ENCODE measurements around the gene BANP.
"Not testable (repeated sequence)": the region's sequence is repeated elsewhere in the genome, so short reads cannot be mapped to it uniquely, and the experiment has no call there.

Gene BANP

DNA sequence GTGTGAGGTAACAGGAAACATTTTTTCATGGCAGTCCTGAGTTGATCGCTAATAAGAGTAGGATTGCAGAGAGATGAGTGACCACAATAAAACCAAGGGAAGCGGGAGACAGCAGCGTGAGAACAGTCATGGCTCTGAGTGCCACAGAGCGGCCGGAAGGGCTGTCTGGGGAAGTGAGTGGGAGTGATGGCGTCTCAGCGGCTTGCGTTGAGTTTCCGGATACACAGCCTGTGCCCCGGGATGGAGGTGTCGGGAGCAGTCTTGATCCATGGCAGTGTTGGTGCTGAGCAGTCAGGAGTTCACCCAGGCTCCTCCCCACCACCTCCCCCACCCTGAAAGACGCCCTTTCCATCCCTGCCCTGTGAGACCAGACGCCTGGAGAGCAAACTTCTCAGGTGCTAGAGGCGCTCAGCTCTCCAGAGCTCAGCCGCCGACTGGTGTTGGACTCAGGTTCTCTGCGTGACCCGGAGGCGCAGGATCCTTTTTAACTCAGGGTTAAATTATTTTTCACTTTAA, 59.8 kb downstream of the BANP start:
- FAIRE-seq (no peak), DNase-seq (ENCODE audit: extremely low spot score, insufficient read length, low read depth) (no peak)

DNA sequence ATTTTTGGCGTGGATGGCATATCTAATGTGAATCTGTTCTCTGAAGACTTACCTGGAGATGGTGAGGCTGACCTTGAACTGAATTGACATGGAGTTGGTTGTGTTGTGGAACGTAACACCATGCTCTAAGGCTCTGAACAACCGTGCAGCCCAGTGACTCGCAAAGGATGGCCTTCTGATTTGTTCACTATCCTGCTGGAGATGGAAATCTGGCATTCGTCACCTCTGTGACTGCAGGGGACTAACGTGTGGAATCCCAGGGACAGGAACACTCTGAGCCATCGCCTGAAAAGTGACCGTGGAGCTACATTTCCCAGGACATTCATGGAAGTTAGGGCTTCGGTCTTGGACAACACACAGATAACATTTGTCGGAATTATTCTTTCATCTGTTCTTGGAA, 61.1 kb downstream of the BANP start:
- DNase-seq (ENCODE audit: extremely low spot score, insufficient read length, low read depth), result no peak
- no peak for FAIRE-seq

DNA sequence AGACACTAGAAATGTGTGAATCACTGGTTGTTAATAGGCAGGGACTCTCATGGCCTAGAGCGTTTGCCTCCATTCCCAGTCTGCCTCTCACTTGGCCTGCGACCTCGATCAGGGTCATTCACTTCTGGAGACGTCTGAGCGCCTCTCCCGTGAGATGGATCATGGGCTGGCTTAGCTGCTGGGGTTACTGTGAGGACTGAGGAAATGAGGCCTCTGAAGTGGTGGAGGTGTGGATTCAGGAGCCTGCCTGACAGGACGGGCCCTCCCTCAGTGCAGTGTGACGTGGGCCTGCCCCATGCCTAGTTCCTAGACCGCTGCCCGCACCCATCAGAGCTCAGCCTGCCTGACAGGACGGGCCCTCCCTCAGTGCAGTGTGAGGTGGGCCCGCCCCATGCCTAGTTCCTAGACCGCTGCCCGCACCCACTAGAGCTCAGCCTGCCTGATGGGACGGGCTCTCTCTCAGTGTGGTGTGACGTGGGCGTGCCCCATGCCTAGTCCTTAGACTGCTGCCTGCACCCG, 61.9 kb downstream of the BANP start:
- DNase-seq (ENCODE audit: extremely low spot score, insufficient read length, low read depth) (no peak), FAIRE-seq (no peak)

DNA sequence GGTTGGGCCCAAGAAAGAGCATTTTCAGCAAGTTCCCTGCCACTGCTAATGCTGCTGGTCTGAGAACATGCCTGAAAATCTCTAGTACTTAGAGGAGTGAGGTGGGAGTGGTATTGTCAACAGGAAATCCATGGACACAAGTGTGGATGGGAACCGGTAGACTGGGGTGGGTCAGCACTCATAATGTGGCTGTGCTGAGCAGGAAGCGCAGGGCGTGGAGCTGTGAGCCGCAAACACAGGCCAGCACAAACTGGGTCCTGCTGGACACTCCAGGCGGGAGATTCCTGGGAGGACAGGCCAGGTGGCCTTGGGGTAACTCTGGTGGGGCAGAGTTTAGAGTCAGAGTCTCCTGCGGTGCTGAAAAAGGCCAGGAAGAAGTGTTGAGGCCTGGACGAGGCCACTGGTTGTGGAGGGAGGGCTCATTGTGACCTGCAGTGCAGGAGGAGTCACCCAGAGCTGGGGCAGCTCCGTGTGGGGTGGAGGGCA, 62.6 kb downstream of the BANP start:
- FAIRE-seq, result no peak
- DNase-seq (ENCODE audit: extremely low spot score, insufficient read length, low read depth), result no peak

DNA sequence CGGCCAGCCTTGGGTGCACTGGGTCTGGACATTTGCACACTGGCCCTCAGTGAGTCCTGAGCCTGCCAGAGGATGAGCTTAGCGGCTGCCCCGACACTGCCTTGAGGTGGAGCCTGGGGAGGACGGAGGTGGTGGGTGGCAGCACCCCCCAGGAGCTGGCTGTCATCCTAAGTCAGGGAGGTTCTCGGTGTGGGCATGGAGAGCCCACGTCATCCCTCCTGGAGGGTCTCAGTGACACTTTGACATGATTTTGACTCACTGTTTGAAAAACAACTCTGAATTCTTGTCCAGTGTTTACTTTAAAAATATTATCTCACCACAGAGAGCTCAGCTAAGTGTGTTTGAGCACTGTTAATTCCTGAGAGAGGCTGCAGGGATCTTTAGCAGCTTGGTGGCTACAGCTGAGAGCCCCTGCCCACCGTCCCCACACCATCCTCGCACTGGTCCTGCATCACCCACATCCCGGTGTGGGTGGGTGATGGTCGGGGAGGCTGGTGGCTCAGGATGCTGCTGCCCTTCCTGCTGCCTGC, 63.1 kb downstream of the BANP start:
- FAIRE-seq, result no peak
- no peak for DNase-seq (ENCODE audit: extremely low spot score, insufficient read length, low read depth)

- no peak for DNase-seq (ENCODE audit: extremely low spot score, insufficient read length, low read depth)
- FAIRE-seq, result no peak
Observed at GRCh38 chr16:88014954-88015805, 63.9 kb downstream of the BANP start.

- DNase-seq (ENCODE audit: extremely low spot score, insufficient read length, low read depth) (no peak), FAIRE-seq (no peak)
Observed at GRCh38 chr16:88015806-88016140, 64.5 kb downstream of the BANP start.

DNA sequence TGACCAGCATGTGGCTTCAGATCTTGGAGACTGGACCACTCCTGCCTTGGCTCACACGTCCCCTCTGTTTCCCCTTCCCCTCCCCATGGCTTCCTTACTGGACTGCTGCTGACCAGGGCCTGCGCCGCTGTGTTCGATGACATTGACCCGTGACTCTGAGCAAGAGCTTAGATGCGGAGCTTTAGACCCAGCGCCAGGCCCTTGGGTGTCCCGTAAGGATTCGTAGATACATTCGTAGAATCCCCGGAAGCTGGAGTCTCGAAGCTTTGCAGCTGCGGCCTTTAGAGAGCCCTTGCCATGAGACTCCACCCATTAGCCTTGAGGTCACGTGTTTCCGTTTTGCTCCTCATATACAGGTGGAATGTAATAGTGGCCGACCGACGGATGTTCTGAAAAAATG, 65.2 kb downstream of the BANP start:
- FAIRE-seq; DNase-seq (ENCODE audit: extremely low spot score, insufficient read length, low read depth): not testable (repeated sequence)

DNA sequence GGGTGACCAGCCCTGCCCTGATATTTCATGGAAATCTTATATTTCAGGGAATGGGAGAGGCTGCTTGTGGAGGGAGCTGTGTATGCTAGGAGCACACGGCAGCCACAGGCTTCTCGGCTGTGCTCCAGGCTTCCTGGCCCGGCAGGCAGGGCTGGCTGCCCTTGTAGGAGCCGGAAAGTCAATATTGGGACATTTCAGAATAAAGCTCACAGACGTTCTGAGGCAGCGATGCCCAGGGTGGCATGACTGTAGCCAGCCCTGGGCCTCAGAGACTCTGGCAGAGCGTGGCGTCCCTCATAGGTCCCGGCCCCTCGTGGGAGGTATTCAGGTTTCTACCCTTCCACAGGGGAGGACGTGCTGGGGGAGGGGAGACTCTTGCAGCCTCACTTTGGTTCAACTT, 65.7 kb downstream of the BANP start:
- no peak for FAIRE-seq
- DNase-seq (ENCODE audit: extremely low spot score, insufficient read length, low read depth), result no peak

- no peak for DNase-seq (ENCODE audit: extremely low spot score, insufficient read length, low read depth)
- no peak for FAIRE-seq
Observed at GRCh38 chr16:88017587-88018101, 66.4 kb downstream of the BANP start.

GRCh38 chr16:88018382-88018781, 67.1 kb downstream of the BANP start:
- DNase-seq (ENCODE audit: extremely low spot score, insufficient read length, low read depth); FAIRE-seq: not testable (repeated sequence)

- not testable (repeated sequence) for FAIRE-seq; DNase-seq (ENCODE audit: extremely low spot score, insufficient read length, low read depth)
Observed at GRCh38 chr16:88019041-88019820, 68.0 kb downstream of the BANP start.

- DNase-seq (ENCODE audit: extremely low spot score, insufficient read length, low read depth) (no peak), FAIRE-seq (no peak)
Observed at GRCh38 chr16:88019821-88020515, 68.7 kb downstream of the BANP start.

DNA sequence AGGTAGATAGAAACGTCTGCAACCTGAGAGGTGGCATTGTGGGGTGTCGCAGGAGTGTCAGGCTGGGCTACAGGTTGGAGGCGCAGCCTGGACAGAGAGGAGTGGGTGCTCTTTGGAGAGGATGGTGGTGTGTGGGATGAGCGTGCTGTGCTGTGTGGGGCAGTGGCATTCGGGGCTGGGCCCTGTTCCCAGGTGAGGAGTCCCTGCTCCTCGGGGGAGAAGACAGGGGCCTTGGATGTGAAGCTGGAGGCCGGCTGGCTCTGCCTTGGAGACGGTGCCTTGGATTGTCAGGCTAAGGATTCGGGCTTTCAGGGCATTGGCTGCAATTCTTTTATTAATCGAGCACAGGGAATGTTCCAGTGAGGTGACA, 69.3 kb downstream of the BANP start:
- no peak for FAIRE-seq

DNA sequence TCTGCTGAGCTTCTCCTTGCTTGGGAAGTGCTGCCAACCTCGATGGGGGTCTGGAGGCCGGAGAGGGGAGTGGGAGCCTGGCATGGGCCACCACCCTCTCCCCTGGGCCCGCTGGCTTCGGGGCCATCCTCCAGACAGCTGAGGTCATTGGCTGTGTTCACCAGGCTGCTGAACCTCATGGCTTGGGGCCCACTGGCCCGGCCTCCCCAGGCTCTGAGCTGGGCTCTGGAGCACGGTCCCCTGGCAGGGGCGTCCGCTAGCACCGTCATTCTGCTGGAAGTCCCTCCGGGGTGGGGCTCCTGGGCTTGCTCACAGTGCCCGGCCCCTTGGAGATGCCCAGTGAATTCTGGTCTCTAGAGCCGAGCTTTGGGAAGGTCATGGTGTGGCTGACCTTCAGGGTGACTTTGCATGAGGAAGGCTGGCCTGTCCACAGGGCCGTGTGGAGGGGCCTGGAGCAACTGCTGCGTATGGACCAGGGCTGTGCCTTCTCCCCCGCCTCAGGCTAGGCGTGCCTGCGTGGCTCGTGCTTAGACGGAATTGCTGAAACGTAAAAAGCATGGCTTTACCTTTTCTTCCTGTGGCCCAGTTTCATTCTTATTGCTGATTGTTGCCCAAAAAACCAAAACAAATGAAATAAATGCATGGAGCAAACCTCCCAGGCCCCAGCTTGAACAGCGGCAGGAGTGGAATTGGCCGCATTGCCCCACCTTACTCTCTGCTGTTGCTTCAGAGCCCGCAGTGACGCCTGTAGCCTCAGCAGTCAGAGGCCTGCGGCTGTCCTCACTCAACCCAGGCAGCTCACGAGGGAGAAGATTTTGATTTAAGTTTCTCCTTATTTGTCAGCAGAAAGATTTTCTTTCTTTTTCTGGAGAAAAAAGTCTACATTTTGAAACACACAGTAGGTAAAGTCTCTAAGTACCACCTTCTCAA, 70.1 kb downstream of the BANP start:
- FAIRE-seq; DNase-seq (ENCODE audit: extremely low spot score, insufficient read length, low read depth): not testable (repeated sequence)

More for the DNA sequence above, 69.3 kb downstream of the BANP start:
- no peak for DNase-seq (ENCODE audit: extremely low spot score, insufficient read length, low read depth)

DNA sequence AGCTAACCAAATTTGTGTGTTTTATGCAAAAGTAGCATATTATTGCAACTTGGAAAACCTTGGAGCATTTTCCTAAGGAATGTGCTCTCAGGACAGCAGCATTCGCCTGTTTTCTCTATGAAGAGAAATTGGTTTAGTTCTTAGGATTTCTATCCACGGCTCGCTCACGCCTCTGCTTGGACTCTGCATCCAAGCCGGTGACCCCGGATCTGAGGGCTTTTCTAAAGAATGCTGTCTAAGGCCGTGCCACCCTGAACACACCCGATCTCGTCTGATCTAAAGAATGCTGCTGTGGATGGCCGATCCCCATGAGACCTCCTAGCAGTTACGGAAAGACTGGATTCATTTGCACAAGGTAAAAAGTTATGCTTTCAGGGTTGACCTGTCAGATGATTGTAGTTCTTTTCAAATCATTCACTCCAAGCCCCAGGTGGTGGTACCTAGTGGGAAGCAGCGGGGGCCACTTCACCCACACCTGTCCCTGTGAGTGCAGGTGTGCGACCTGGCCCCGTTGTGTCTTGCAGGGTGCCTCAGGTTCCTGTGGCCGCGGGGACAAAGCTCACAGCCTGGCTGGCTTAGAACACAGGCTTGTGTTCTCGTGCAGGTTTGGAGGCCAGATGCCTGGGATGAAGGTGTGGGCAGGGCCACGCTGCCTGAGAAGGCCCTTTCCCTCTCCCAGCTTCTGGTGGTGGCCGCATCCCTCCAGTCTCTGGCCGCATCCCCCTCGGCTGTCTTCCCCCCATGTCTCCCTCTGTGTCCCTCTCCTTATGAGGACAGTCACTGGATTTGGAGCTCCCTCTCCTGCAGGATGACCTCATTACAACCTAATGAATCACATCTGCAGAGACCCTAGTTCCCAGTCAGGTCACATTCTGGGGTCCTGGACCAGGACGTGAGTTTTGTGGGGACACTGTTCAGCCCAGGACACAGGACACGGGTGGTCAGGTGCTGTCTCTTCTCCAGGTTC, 71.1 kb downstream of the BANP start:
- FAIRE-seq, result no peak
- no peak for DNase-seq (ENCODE audit: extremely low spot score, insufficient read length, low read depth)

- DNase-seq (ENCODE audit: extremely low spot score, insufficient read length, low read depth) (no peak), FAIRE-seq (no peak)
Observed at GRCh38 chr16:88023366-88023765, 72.1 kb downstream of the BANP start.

DNA sequence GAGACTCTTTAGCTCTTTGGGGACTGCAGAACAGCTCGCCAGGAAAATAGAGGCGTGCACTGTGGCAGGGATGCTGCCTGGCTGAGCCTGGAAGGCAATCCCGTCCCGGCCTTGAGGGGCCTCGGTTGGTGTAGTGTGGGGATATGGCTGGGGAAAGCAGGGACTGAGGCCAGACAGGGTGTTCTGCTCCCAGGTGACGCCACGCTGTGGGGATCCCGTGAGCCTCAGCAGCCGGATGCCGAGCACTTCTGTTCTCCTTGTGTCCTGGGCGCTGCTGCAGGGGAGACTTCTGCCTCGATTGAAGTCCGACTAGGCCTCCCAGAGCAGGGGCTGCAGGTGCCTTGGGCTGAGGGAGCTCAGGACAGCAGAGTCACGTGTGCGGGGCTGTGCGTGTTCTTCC, 72.6 kb downstream of the BANP start:
- DNase-seq (ENCODE audit: extremely low spot score, insufficient read length, low read depth), result no peak
- FAIRE-seq, result no peak

Measured in GM18507 (cell line).